GM21576 (cell line): ENCODE measurements around the gene LDB2.

ENCODE experiments used
- ATAC-seq: cut with Tn5 transposase; IDR thresholded peaks from one replicate; pipeline ENCODE4 v1.9.1; 2021; ENCODE audit warnings: mild to moderate bottlenecking, moderate library complexity; ENCODE audit not compliant: unreplicated experiment

The LDB2 gene

GRCh38 chr4:16844816-16845586 lies 53.4 kb downstream of the LDB2 start:
- no peak for ATAC-seq

- ATAC-seq: no peak
Measured at GRCh38 chr4:16843831-16844508, 54.5 kb downstream of the LDB2 start.

- ATAC-seq: no peak
Measured at GRCh38 chr4:16838226-16838875, 60.1 kb downstream of the LDB2 start.

GRCh38 chr4:16837475-16837874 lies 61.0 kb downstream of the LDB2 start:
- no peak for ATAC-seq

GRCh38 chr4:16836324-16836723 lies 62.1 kb downstream of the LDB2 start:
- ATAC-seq: no peak

- no peak for ATAC-seq
Measured at GRCh38 chr4:16835597-16836247, 62.7 kb downstream of the LDB2 start.

- ATAC-seq: no peak
Measured at GRCh38 chr4:16834814-16835213, 63.6 kb downstream of the LDB2 start.

- ATAC-seq: no peak
Measured at GRCh38 chr4:16833722-16834121, 64.7 kb downstream of the LDB2 start.

- ATAC-seq: no peak
Measured at GRCh38 chr4:16830081-16830480, 68.4 kb downstream of the LDB2 start.

- no peak for ATAC-seq
Measured at GRCh38 chr4:16827794-16828724, 70.4 kb downstream of the LDB2 start.

- ATAC-seq: no peak
Measured at GRCh38 chr4:16827045-16827444, 71.4 kb downstream of the LDB2 start.

- ATAC-seq: no peak
Measured at GRCh38 chr4:16826406-16826910, 72.0 kb downstream of the LDB2 start.

GRCh38 chr4:16824278-16824806 lies 74.1 kb downstream of the LDB2 start:
- no peak for ATAC-seq

- no peak for ATAC-seq
Measured at GRCh38 chr4:16820329-16820728, 78.1 kb downstream of the LDB2 start.

- no peak for ATAC-seq
Measured at GRCh38 chr4:16819652-16820051, 78.8 kb downstream of the LDB2 start.

GRCh38 chr4:16818005-16818404 lies 80.4 kb downstream of the LDB2 start:
- no peak for ATAC-seq

- no peak for ATAC-seq
Measured at GRCh38 chr4:16817286-16817685, 81.2 kb downstream of the LDB2 start.

GRCh38 chr4:16814361-16814760 lies 84.1 kb downstream of the LDB2 start:
- no peak for ATAC-seq

- no peak for ATAC-seq
Measured at GRCh38 chr4:16812041-16812440, 86.4 kb downstream of the LDB2 start.

GRCh38 chr4:16809943-16810342 lies 88.5 kb downstream of the LDB2 start:
- ATAC-seq: no peak
